SK-N-SH (cell line): Measurements from ENCODE around the gene TECTB.

ENCODE experiments used
- CHD2 ChIP-seq: fragments of 150-350 bp; IDR thresholded peaks from 2 replicates; pipeline ENCODE4 v1.6.1; 2018; ENCODE audit warnings: low read length; ENCODE audit not compliant: partially characterized antibody
- CTCF ChIP-seq: fragments of 200-600 bp; sonication (generic); IDR thresholded peaks from 2 replicates; pipeline ENCODE4 v1.6.1; 2017; ENCODE audit warnings: antibody characterized with exemption, mild to moderate bottlenecking, moderate library complexity
- ELF1 ChIP-seq: IDR thresholded peaks from 2 replicates; pipeline ENCODE4 v1.4.0; 2012
- EP300 ChIP-seq, 2 experiments: IDR thresholded peaks; 2 replicates each; pipeline versions ENCODE4 v1.4.0 to v1.6.1; 2012; ENCODE audit warnings: borderline replicate concordance in 1 of 2, low read depth in 1 of 2, low read length in 1 of 2
- FOXJ3 ChIP-seq: sonication (generic); formaldehyde crosslinking; IDR thresholded peaks from 2 replicates; pipeline ENCODE4 v1.5.1; 2020; ENCODE audit warnings: mild to moderate bottlenecking, missing genetic modification reagents
- FOXM1 ChIP-seq: IDR thresholded peaks from 2 replicates; pipeline ENCODE4 v1.4.0; 2012; ENCODE audit warnings: low read depth, mild to moderate bottlenecking
- NRF1 ChIP-seq: IDR thresholded peaks from 2 replicates; pipeline ENCODE4 v1.6.1; 2012; ENCODE audit warnings: low read depth, mild to moderate bottlenecking, low read length
- RAD21 ChIP-seq: IDR thresholded peaks from 2 replicates; pipeline ENCODE4 v1.6.1; 2012; ENCODE audit warnings: mild to moderate bottlenecking, low read length
- RCOR1 ChIP-seq: fragments of 150-350 bp; IDR thresholded peaks from 2 replicates; pipeline ENCODE4 v1.6.1; 2017; ENCODE audit warnings: antibody characterized with exemption, low read length
- SIN3A ChIP-seq: IDR thresholded peaks from 2 replicates; pipeline ENCODE4 v1.6.1; 2012; ENCODE audit warnings: low read depth, mild to moderate bottlenecking, low read length, moderate library complexity, borderline replicate concordance
- SMC3 ChIP-seq: IDR thresholded peaks from 2 replicates; pipeline ENCODE4 v1.6.1; 2012; ENCODE audit warnings: low read depth, low read length, improper control_type of control experiment
- USF2 ChIP-seq: fragments of 150-350 bp; IDR thresholded peaks from 2 replicates; pipeline ENCODE4 v1.6.1; 2017; ENCODE audit warnings: antibody characterized with exemption, low read length, low read depth, borderline replicate concordance
- YY1 ChIP-seq: IDR thresholded peaks from 2 replicates; pipeline ENCODE4 v1.4.0; 2012; ENCODE audit warnings: low read depth, mild to moderate bottlenecking
- TF ChIP-seq, protein P1 (sequence below): IDR thresholded peaks from 2 replicates; pipeline ENCODE4 v1.4.0; 2012; ENCODE audit warnings: low read depth

- TF ChIP-seq RCOR1 (no peak), SIN3A (no peak), USF2 (no peak), CTCF (no peak), EP300 (IDR thresholded peaks at IDR 0.05; ENCODE audit: borderline replicate concordance in 1 of 2, low read depth in 1 of 2, low read length in 1 of 2) (no peak), ELF1 (no peak), FOXM1 (no peak), FOXJ3 (CRISPR knock-in tag) (no peak), CHD2 (no peak), NRF1 (no peak), YY1 (no peak), RAD21 (no peak), SMC3 (no peak)
- TF ChIP-seq, protein P1, sequence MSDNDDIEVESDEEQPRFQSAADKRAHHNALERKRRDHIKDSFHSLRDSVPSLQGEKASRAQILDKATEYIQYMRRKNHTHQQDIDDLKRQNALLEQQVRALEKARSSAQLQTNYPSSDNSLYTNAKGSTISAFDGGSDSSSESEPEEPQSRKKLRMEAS, result no peak
Measured at GRCh38 chr10:112311481-112311880, 28.3 kb downstream of the TECTB start.
